Measurements from ENCODE around the gene PHTF1.

Gene PHTF1

DNA sequence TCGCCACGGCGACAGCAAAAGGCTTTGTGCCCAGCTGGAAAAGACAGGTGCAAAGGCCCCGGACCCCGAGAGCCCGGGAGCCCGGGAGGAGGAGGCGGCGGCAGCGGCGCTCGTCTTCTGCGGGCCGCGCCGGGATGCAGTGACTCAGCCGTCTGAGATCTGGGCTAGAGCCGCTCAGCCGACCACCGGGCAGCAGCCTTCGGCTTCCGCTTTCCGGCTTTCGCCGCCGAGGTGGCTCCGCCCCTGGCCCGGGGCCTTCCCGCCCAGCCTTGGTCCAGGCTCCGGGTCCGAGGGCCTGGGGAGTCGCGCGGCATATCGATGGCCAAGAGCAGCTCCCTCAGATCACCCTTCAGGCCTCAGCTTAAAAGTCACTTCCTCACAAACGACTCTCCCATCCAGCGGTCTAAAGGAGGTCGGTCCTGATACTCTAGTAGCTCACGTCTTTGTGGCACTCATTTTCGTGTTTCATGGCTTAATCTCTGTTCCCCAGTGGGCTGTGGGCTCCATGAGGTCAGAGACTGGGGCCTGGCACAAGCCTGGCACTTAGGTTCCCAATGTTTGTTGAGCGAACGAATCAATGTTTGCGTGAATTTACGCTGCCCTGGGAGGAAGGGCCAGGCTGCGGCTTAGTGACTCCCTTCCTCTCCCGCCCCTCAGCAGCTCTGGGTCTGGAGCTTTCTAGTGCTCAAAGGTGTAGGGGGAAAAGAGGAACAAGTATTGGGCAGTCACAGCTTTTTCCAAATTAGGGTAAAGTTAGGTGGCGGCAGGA lies at the start of gene PHTF1:
Gene PHTF1 (minus strand): TSS at position 154 of the 769 bp plus-strand sequence. CDS start 783 bp downstream, outside the sequence.
- DNase-seq (ENCODE audit: low spot score), result peak; percentile 72

DNA sequence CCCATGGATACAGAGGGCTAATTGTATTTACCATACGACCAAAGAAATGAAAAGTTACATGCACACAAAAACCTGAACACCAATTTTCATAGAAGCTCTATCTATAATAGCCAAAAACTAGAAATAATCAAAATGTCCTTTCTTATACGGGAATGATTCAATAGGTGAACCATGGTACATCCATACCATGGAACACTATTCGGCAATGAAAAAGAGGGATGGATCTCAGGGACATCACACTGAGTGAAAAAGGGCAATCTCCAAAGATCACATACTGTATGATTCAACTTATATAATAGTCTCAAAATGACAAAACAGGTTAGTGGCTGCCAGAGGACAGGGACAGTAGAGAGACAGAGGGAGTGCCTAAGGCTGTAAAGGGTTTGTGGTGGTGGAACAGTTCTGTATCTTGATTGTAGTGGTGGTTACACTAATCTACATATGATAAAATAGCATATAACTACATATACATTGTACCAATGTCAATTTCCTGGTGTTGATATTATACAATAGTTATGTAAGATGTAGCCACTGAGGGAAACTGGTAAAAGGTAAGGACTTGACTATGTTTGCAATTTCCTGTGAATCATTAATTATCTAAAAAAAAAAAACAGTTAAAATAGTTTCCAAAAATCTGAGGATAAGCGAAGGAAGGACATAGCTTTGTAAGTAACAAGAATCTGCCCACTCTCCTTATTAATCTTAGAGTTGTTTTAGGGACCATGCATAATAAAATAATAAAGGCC lies 49.3 kb upstream of the PHTF1 start:
- DNase-seq (ENCODE audit: low spot score), result no peak

DNA sequence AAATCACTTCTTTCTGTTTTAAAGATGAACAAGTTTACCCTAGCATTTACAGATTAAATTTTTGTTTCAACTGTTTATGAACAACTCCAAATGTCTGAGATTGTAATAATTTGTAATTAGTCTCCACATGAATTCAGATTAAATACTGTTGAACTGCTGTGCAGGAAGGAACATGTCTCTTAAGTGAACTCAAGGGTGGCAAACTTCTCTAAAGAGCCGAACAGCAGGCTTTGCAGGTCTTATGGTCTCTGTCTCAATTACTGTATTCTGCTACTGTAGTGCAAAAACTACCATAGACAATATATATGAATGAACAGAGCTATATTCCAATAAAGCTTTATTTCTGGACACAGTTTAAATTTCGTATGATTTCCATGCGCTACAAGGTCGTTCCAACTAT lies 46.4 kb upstream of the PHTF1 start:
- DNase-seq (ENCODE audit: low spot score), result no peak

DNA sequence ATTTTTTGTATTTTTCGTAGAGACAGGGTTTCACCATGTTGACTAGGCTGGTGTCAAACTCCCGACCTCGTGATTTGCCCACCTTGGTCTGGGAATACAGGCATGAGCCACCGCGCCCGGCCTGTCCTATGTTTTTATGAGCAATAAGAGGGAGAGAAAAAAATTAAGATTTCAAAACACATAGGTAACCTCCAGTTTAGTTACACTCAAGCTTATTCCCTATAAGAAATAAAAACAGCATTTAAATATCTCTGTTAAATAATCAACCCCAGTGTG lies 45.9 kb upstream of the PHTF1 start:
- DNase-seq (ENCODE audit: low spot score), result no peak

DNA sequence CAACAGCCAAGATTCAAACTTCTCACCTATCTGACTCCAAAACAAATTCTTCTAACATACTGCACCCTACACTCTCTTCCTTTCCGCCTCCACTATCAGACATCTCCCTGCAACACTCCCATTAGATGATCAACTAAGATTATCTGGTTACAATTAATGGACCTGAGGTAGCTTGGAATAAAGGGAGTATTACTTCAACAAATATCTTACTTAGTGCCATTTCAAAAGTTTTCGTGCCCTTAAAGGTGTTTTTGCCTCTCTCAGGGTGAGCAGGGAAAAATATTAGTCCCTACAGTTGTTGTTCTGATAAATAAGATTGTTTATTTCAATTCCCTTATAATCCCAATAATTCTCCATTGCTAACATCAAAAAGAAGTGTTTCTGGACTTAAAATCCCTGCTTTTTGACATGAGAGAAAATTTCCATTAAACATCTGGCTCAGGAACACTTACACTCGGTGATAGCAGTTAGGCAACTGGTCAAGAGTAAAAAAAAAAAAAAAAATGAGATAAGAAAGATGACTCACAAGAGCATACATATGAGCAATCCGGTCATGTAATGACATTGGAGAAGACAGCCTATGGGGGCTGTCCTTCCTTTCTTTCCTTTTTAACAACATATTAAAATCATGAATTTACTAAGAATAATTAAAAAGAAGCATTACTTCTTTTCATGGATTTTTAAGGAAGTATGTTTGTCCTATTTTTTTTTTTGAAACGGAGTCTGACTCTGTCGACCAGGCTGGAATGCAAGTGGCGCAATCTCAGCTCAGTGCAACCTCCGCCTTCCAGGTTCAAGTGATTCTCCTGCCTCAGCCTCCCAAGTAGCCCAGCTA lies 45.4 kb upstream of the PHTF1 start:
- peak; percentile 42 for DNase-seq (ENCODE audit: low spot score)

DNA sequence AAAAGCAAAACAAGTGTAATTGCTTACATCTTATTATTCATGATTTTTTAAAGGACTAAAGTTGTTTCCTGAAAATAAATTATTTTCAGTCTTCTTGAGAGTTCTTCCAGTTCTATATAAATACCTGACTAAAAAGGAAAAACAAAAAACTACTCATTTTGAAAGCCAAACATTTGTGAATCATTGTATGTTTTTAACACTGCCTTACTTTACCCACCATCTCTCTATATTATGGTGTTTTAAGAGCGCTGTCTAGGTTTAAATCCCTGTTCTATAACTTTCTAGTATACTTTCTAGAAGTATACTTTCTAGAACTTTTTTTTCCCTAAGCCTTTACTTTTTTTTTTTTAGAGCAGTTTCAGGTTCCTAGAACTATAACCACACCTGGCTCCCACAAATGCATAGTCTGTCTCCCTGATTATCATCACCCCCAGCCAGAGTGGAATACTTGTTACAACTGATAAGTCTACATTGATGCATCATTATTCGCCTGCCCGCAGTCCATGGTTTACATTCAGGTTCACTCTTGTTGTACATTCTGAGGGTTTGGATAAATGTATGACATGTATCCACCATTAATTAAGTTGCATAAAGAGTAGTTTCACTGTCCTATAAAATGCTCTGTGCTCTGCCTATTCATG lies 43.2 kb upstream of the PHTF1 start:
- DNase-seq (ENCODE audit: low spot score), result no peak

DNA sequence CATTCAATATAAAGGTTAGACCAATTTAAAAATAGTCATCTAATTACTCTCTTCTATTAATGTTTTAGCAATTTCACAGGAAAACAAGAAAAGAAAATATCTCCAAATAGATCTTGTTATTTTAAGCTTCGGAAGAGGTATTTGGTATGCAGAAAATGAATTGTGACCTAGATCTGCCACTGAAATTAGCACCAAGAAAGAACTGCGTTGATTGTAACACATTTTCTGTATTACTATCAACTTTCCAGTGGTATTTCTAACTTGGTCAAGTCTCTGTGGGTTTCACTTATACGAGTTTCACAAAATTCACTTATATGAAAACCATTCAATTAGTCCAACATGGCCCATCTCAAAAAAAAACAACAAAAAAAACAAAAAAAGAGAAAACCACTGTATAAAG lies 41.2 kb upstream of the PHTF1 start:
- no peak for DNase-seq (ENCODE audit: low spot score)

DNA sequence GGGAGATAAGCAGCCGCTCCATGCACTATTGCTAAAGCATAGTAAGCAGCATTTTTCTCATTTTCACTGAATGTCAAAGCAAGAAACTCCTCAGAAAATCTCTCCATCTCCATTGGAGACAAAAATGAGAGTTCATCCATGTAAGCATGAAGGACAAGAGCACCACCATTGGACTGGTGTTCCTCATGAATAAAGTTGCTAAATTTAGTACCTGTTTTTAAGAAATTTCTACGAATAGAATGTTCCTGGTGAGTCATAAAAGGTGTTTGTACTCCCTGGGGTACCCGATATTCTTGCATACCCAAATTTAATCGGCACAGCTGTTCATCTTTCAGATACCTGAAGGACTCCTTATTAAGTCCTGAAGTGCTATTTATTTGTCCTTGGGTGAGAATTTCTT lies 38.2 kb upstream of the PHTF1 start:
- no peak for DNase-seq (ENCODE audit: low spot score)

DNA sequence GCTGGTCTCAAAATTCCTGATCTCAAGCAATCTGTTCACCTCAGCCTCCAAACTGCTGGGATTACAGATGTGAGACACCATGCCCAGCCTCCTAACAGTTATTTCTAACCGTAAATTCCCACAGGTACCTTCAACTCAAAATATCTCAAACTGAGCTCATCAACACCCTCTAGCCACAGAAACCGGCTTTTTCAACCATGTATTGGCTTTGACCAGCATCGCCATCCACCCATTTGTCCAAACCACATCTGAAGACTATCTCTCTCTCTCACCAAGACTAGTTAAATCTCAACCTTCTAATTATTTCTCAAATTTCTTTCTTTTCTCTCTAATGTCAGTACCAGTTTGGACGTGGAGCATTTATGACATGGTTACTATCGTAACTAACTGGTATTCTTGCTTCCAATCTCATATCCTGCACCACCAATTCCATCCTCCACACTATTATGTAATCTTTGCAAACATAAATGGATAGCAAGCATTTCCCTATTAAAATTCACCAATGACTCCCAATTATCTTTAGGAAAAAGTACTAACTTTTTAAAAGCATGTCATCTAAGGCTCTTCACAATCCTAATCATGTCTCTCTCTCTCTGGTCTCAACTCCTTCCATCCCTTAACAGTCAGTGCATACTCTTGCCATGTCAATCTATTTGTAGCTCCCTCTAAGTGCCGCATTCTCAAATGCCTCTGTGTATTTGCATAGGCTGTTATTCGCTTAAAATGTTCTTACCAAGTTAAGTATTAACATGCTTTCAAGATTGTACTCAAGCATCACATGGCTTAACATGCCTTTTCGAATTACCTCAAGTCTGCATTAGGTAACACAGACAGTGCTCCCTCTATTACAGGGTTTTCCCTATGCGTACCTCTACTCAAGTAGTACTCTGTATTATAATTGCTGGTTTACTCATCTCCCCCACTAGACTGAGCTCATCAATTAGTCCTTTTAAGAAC lies 34.9 kb upstream of the PHTF1 start:
- no peak for DNase-seq (ENCODE audit: low spot score)

DNA sequence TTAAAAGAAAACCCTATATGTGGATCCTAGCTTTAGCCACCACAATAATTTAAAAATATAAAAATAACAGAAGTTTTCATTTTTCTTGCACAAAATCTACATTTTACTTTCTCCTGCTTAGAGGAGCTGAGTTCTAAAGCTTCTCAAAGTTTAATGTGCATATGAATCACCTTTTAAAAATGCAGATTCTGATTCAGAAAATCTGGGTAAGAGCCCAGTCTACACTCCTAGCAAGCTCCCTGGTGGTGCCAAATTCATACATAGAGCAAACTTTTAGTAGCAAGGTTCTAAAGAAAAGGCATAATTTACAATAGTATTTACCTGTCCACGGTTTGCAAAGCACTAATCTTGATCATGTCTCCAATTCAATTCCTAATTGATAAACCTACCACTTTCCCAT lies 33.7 kb upstream of the PHTF1 start:
- no peak for DNase-seq (ENCODE audit: low spot score)

DNA sequence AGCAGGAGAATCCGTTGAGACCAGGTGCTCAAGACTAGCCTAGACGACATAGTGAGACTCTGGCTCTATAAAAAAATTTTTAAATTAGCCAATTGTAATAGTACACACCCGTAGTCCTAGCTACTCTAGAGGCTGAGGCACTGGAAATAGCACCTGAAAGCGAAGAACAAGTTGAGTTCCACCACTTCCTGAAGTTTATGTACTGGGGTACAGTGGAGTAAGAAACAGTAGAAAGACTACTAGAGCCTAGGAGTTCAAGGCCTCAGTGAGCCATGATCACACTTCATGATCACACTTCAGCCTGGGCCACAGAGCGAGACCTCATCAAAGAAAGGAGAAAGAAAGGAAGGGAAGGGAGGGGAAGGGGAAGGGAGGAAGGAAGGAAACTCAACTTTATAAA lies 33.2 kb upstream of the PHTF1 start:
- no peak for DNase-seq (ENCODE audit: low spot score)

DNA sequence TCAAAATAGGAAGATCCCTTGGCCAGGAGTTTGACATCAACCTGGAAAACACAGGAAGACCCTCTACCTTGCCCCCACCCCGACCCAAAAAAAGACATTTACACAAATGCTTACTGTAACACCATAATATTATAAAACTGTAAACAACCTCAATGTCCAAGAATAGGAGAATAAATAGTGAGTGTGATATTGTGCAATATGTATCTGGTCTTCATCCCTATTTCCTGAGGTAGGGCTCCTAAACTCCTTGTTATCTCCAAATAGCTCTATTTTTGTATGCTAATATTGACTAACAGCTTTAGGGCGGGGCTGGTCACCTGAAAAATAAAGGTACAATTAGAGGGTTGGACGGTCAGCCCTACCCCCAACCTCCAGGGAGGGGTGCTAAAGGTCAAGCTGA lies 29.5 kb upstream of the PHTF1 start:
- no peak for DNase-seq (ENCODE audit: low spot score)

DNA sequence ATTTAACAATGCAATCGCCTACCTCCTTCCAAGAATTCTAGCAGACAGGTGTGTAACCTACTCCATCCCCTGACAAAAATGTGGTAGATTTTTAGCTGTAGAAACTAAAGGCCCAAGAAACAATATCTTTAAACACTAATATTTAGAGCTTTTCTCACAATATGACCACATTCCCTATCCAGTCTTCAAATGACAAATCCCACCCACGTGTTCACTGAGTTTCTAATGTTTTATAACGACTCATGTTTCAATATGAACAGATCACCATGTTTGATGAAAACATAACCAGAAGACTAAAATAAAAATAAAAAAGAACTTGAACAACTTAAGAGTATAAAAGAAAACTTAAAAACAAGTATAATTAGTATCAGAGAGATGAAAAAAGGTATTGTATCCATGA lies 28.4 kb upstream of the PHTF1 start:
- no peak for DNase-seq (ENCODE audit: low spot score)

DNA sequence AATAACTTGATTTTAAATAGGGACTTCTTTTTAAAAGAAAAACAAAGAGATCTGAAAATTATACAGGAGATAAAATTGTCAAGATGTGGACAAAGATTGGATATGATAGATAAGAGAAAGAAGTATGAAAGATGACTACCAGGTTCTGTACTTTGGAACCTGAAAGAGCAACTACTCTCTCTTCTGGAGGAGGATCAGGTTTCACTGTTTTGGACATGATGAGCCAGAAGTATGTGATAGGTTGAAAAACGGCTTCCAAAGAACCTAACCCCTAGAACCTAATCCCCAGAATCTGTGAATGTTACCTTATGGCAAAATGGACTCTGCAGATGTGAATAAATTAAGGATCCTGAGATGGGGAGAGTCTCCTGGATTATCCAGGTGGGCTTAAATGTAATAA lies 26.8 kb upstream of the PHTF1 start:
- DNase-seq (ENCODE audit: low spot score), result no peak

DNA sequence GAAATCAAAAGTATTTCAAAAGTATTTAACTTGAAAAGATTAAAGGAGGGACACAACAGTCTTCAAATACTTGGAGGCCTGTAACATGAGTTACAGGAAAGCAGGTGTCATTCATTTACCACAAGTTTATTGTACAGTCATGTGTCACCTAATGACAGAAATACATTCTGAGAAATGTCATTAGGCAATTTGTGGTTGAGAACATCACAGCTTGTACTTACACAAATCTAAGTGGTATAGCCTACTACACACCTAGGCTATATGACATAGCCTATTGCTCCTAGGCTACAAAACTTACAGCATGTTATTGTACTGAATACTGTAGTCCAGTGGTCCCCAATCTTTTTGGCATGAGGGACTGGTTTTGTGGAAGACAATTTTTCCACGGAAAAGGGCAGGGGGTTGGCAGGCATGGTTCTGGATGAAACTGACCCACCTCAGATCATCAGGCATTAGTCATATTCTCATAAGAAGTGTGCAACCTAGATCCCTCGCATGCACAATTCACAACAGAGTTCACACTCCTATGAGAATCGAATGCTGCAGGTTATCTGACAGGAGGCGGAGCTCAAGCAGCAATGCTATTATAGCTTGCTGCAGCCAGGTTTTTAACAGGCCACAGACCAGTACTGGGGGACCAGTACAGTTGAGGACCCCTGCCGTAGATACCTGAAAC lies 25.0 kb upstream of the PHTF1 start:
- DNase-seq (ENCODE audit: low spot score), result no peak

DNA sequence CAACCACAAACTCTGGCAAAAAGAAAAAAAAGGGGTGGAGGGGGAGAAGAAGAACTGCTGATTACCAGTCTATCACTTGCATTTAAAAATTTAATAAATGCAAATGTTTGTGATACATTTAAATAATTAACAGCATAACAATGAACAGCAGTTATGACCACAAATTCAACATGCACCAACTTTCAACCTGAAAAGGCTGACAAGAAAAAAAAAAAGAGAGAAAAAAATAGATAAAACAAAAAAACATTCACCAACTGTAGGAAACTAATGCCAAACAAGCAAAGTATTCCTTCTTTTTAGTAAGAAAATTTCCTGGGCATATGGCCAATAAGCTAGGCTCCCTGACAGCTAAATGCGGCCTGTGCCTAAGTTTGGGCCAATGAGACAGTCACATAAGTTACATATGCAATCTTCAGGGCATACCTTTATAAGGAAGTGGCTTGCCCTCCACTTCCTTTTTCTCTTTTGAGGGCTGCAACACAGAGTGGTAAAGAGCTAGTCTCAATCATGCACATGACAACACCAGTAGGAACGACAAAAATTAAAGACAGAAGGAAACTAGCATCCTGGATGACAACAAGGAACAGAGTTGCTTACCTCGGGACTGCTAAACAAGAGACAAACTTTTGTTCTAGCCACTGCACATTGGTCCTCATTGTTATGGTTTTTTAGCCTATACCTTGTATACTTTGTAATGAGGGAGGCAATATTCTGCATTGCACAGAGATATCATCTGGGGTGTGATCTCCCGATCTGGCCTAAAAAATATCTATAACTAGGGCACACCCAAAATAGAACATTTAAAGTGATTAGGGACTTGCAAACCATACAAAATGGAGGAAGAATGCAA lies 24.2 kb upstream of the PHTF1 start:
- no peak for DNase-seq (ENCODE audit: low spot score)

DNA sequence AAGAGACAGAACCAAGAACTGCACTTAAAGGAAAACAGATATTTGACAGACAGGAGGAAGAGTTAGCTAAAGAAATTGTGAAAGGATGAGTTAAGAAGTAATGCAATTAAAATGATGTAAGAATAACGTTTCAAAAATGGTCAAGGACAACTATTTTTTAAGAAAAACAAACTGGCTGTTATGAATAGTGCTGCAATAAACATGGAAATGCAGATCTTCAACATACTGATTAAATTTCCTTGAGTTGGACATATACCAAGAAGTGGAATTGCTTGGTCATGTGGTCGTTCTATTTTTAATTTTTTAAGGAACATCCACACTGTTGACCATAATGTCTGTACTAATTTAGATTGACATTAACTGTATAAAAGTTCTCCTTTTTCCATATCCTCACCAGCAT lies 23.1 kb upstream of the PHTF1 start:
- no peak for DNase-seq (ENCODE audit: low spot score)

DNA sequence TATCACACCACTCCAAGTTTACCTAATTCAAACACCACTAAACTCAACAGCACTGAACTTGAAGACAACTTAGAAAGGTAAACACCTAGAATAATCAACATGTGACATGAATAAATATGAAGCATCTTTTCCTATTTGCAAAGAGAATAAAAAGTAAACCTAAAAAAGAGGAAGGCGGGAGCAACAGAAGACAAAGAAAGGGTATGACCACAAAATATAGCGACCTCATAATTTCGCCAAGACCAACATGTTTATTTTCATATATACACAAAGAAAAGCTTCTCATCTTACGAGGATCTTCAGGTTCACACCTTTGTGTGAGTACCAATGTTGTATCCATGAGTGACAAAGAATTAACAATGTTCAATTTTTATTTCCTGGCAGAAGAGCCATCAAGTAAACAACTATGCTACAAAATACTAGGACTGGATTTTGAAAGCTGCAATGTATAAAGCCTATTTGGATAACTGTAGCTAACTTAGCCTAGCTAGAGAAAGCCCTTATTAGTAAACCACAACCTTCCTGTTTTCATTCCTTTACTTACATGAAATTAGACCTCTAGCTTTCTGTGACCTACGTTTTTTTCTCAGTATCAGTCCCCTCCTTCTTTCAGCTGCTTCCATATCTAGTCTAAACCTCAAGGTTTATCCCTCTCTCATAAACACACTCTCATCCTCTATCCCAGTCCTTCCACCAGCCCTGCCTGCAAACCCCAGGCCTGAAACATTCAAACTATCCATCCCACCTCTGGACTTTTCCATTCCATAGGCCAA lies 21.3 kb upstream of the PHTF1 start:
- DNase-seq (ENCODE audit: low spot score), result no peak

DNA sequence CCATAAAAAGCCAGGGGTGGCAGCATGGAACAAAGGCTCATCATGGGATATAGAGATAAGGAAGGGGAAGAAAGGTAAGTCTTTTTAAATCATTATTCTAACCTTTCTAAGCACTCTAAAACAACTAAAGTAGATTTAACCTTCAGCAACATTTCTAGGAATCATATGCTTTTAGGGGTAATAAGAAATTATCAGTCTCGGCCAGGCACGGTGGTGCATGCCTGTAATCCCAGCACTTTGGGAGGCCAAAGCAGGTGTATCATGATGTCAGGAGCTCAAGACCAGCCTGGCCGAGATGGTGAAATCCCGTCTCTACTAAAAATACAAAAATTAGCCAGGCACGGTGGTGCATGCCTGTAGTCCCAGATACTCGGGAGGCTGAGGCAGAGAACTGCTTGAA lies 20.3 kb upstream of the PHTF1 start:
- no peak for DNase-seq (ENCODE audit: low spot score)

All from HuH-7.5 (cell line).